ENCODE measurements around the gene FREY1.

DNA sequence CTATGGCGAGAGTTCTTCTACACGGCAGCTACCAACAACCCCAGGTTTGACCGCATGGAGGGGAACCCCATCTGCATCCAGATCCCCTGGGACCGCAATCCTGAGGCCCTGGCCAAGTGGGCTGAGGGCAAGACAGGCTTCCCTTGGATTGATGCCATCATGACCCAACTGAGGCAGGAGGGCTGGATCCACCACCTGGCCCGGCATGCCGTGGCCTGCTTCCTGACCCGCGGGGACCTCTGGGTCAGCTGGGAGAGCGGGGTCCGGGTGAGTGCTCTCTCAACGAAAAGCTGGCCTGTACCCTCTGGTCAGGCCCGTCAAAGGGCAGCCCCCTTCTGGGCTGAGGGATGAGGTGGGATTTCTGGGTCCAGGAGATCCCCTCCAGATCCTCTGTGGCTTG, 37.5 kb downstream of the FREY1 start:
- no peak for TF ChIP-seq MAX (IDR thresholded peaks at IDR 0.05)
- no peak for TF ChIP-seq EGR1 (IDR thresholded peaks at IDR 0.05)
